ENCODE data around the gene EVA1B. TPM values are rescaled to one million over a fixed set of nuclear protein-coding genes. Genes with fewer than 3 reads are reported as not detected.
A peak's percentile ranks its signal among the peaks of the same experiment; 100 is the strongest.

Gene EVA1B
- total RNA-seq, 1 experiment from 2014 or later, result 5.5 TPM

GRCh38 chr1:36369061-36369861 lies 45.8 kb upstream of the EVA1B start:
- H2BK12ac ChIP-seq (ENCODE audit: insufficient read length, low read depth, low read length), result no peak overlapping the region
- H3K56ac ChIP-seq (ENCODE audit: insufficient read length, low read depth, low read length), result no peak overlapping the region
- no peaks in the 10 kb centered on the region for H3K23me2 ChIP-seq (ENCODE audit: insufficient read length, low read depth, low read length, poor library complexity, severe bottlenecking)
- no peaks in the 10 kb centered on the region for H3K27me3 Mint-ChIP-seq (ENCODE audit: low read depth)
- peaks cover 2% of the 10 kb centered on the region for H3K79me1 ChIP-seq (ENCODE audit: insufficient read depth, low read depth, low read length, poor library complexity, severe bottlenecking)
- H4K5ac ChIP-seq (ENCODE audit: insufficient read length, low read depth, low read length), result no peak overlapping the region
- peaks cover 0 to 9% (median 0%) of the 10 kb centered on the region in 3 experiments; a peak in 3 of 7 replicates for H3K36me3 Mint-ChIP-seq (ENCODE audit: insufficient read depth in 1 of 3, low read depth in 3 of 3)
- H3K9me3 ChIP-seq (ENCODE audit: control insufficient read depth, low read depth, low read length), result no peaks in the 10 kb centered on the region
- H3K23ac ChIP-seq (ENCODE audit: insufficient read length, low read depth, low read length), result no peak overlapping the region
- H3K14ac ChIP-seq (ENCODE audit: insufficient read depth, low read length), result no peak overlapping the region; the same call in 1 of the 2 replicates
- TF ChIP-seq, protein P1, sequence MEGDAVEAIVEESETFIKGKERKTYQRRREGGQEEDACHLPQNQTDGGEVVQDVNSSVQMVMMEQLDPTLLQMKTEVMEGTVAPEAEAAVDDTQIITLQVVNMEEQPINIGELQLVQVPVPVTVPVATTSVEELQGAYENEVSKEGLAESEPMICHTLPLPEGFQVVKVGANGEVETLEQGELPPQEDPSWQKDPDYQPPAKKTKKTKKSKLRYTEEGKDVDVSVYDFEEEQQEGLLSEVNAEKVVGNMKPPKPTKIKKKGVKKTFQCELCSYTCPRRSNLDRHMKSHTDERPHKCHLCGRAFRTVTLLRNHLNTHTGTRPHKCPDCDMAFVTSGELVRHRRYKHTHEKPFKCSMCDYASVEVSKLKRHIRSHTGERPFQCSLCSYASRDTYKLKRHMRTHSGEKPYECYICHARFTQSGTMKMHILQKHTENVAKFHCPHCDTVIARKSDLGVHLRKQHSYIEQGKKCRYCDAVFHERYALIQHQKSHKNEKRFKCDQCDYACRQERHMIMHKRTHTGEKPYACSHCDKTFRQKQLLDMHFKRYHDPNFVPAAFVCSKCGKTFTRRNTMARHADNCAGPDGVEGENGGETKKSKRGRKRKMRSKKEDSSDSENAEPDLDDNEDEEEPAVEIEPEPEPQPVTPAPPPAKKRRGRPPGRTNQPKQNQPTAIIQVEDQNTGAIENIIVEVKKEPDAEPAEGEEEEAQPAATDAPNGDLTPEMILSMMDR (conservative IDR thresholded peaks at IDR 0.05), result peak; percentile 91
- H2BK120ac ChIP-seq (ENCODE audit: low read depth, low read length, poor library complexity, severe bottlenecking), result no peak overlapping the region
- no peak overlapping the region for H2BK20ac ChIP-seq (ENCODE audit: low read depth, low read length, poor library complexity, severe bottlenecking)
- no peak overlapping the region for H4K8ac ChIP-seq (replicated peaks; ENCODE audit: insufficient read length, low read depth, low read length)
- no peak overlapping the region for H2AFZ ChIP-seq (ENCODE audit: low read length)
- H4K91ac ChIP-seq (ENCODE audit: insufficient read length, low read depth, low read length), result no peak overlapping the region
- no peak overlapping the region for H3T11ph ChIP-seq (ENCODE audit: low read length)
- H3K27ac ChIP-seq (ENCODE audit: insufficient read length, low read depth, low read length), result no peak overlapping the region
- WGBS (ENCODE audit: extremely low coverage, insufficient read length, low lambda C conversion rate), result no CpG with 5 or more reads among the region's 7 CpGs
- H3K4me3 Mint-ChIP-seq, result peak overlapping the region in 1 of 2 experiments; percentile 43; a peak in 2 of 5 replicates
- no peaks in the 10 kb centered on the region for H3K9me3 Mint-ChIP-seq
- no peak overlapping the region for H3K4ac ChIP-seq (ENCODE audit: low read depth, low read length)
- H3K9ac ChIP-seq (ENCODE audit: extremely low read depth, insufficient read length, low read length), result no peak overlapping the region
- peaks cover 12% of the 10 kb centered on the region; the same call in 1 of the 2 replicates for H3K4me1 ChIP-seq (ENCODE audit: insufficient read depth, low read length)
- peak overlapping the region; percentile 62 to 95 (median 76) for H3K27ac Mint-ChIP-seq
- H2BK15ac ChIP-seq (ENCODE audit: low read depth, low read length), result no peak overlapping the region
- H4K20me1 ChIP-seq (ENCODE audit: control insufficient read depth, insufficient read depth, insufficient read length), result no peaks in the 10 kb centered on the region
- DNase-seq, result peak; percentile 86
- no peak overlapping the region for H2BK5ac ChIP-seq (ENCODE audit: insufficient read length, low read length)
- H3K27me3 ChIP-seq (ENCODE audit: insufficient read depth, low read length), result no peaks in the 10 kb centered on the region
- peaks cover 3% of the 10 kb centered on the region; the same call in 1 of the 2 replicates for H3K79me2 ChIP-seq (ENCODE audit: insufficient read depth, low read length)
- H3K4me1 Mint-ChIP-seq, result peaks cover 42 to 43% of the 10 kb centered on the region in 2 experiments
- H2AK5ac ChIP-seq (ENCODE audit: insufficient read length, low read length), result no peak overlapping the region
- H3K18ac ChIP-seq (ENCODE audit: insufficient read length, low read depth, low read length), result no peak overlapping the region
- no peak overlapping the region for H3K4me2 ChIP-seq (ENCODE audit: insufficient read depth, insufficient read length, low read length)

Data from H9 (cell line).